PC-9 (cell line): ENCODE measurements around the gene DPH2. TPM values are rescaled to one million over a fixed set of nuclear protein-coding genes. Genes with fewer than 3 reads are reported as not detected.

Experiments used
- BruUV-seq: library from RNA; stranded (reverse); fragments of 400-500 nt; replicated peaks from 2 replicates; lab custom pipeline; 2021; lab: Mats Ljungman, UMichigan
- CTCF ChIA-PET: fragments of 300-600 bp; sonication (Branson Sonifier 250); formaldehyde crosslinking; loops from one replicate; lab custom pipeline; 2022; ENCODE audit warnings: antibody characterized with exemption; lab: Charles Lee
- POLR2A ChIA-PET: fragments of 300-600 bp; sonication (Branson Sonifier 250); formaldehyde crosslinking; loops from one replicate; lab custom pipeline; 2022; ENCODE audit warnings: antibody characterized with exemption; ENCODE audit not compliant: unreplicated experiment; lab: Charles Lee
- DNase-seq, 2 experiments: peaks; one replicate each; pipeline versions ENCODE4 v3.0.0 to v3.0.0-alpha.2; 2015 to 2022; ENCODE audit warnings: mixed read lengths in 1 of 2
- H2AFZ ChIP-seq: fragments of 200-600 bp; sonication (generic); 2 replicates; pipeline ENCODE4 v1.8.1; 2017; ENCODE audit warnings: antibody characterized with exemption
- H3F3A ChIP-seq: fragments of 200-600 bp; sonication (generic); 2 replicates; pipeline ENCODE4 v1.8.1; 2017; ENCODE audit warnings: antibody characterized with exemption, mild to moderate bottlenecking, low read depth; ENCODE audit not compliant: insufficient read depth
- H3K27ac ChIP-seq: fragments of 200-600 bp; sonication (generic); 2 replicates; pipeline ENCODE4 v1.6.1; 2016; ENCODE audit warnings: mixed run types
- H3K27me3 ChIP-seq: fragments of 200-600 bp; sonication (generic); 2 replicates; pipeline ENCODE4 v1.6.1; 2016; ENCODE audit warnings: low read depth, mixed run types; ENCODE audit not compliant: insufficient read depth
- H3K36me3 ChIP-seq: fragments of 200-600 bp; sonication (generic); 2 replicates; pipeline ENCODE4 v1.6.1; 2016; ENCODE audit warnings: low read depth, mixed run types
- H3K4me1 ChIP-seq: fragments of 200-600 bp; sonication (generic); replicated peaks from 2 replicates; pipeline ENCODE4 v1.6.1; 2016; ENCODE audit warnings: mixed run types; ENCODE audit not compliant: insufficient read depth
- H3K4me2 ChIP-seq: fragments of 200-600 bp; sonication (generic); 2 replicates; pipeline ENCODE4 v1.6.1; 2017; ENCODE audit warnings: mixed run types
- H3K4me3 ChIP-seq: fragments of 200-600 bp; sonication (generic); 2 replicates; pipeline ENCODE4 v1.6.1; 2016; ENCODE audit warnings: mixed run types
- H3K79me2 ChIP-seq: fragments of 200-600 bp; sonication (generic); 2 replicates; pipeline ENCODE4 v1.6.1; 2017; ENCODE audit warnings: low read depth, mixed run types
- H3K9me2 ChIP-seq: fragments of 200-600 bp; sonication (generic); 2 replicates; pipeline ENCODE4 v1.8.1; 2017; ENCODE audit warnings: mild to moderate bottlenecking; ENCODE audit not compliant: insufficient read depth
- H3K9me3 ChIP-seq: fragments of 200-600 bp; sonication (generic); 2 replicates; pipeline ENCODE4 v1.8.1; 2016; ENCODE audit warnings: low read depth; ENCODE audit not compliant: insufficient read depth
- H4K20me1 ChIP-seq: fragments of 200-600 bp; sonication (generic); 2 replicates; pipeline ENCODE4 v1.8.1; 2017; ENCODE audit not compliant: insufficient read depth
- CTCF ChIP-seq: fragments of 200-600 bp; sonication (generic); conservative IDR thresholded peaks from 2 replicates; pipeline ENCODE4 v1.6.1; 2017; ENCODE audit warnings: mixed run types, antibody characterized with exemption, mild to moderate bottlenecking, moderate library complexity
- EZH2 ChIP-seq: fragments of 200-600 bp; sonication (generic); IDR thresholded peaks from 2 replicates; pipeline ENCODE4 v1.8.0; 2017; ENCODE audit warnings: antibody characterized with exemption, low read depth
- intact Hi-C: fragments of 100-400 bp; cut with micrococcal nuclease; formaldehyde crosslinking; loops from one replicate; pipeline ENCODE4 v1.10.0; 2022; ENCODE audit not compliant: unreplicated experiment
- total RNA-seq: library from RNA; stranded (reverse); gene quantifications from 2 replicates; pipeline ENCODE4 v1.2.3, GENCODE V29; 2021

DPH2 gene
- total RNA-seq, 1 experiment from 2014 or later, result 37.8 TPM

DNA sequence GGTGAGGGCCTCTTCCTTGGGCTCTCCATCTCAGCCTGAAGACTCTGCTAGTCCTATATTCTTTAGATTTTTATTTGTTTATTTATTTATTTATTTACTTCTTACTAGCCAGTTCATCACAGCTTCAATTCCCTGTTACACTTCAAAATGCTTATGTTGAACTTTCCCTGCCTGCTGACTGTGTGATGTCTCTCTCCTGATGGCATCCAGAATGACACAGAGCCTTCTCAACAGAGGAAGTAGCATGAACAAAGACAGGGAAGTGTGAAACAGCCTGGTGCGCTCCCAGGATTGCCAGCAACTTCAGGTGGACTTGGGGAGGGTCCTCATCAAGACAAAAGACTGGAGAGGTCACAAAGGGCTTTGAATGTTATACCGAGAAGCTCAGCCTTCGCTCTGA, 27.4 kb upstream of the DPH2 start:
- intact Hi-C loops, result no loop called here
- ChIA-PET CTCF (interaction anchor here (2.0 kb wide), 1 partner anchor 7 kb away, joined by 9 read pairs; no protein-coding TSS in a partner anchor), POLR2A (no interaction called here)
- BruUV-seq, result no TSS peak
- H2AFZ ChIP-seq, result no peak overlapping the region
- no peak overlapping the region for H3K4me2 ChIP-seq
- peaks cover 5% of the 10 kb centered on the region; the same call in 1 of the 2 replicates for H3K79me2 ChIP-seq
- H3K36me3 ChIP-seq, result no peaks in the 10 kb centered on the region
- no peaks in the 10 kb centered on the region for H4K20me1 ChIP-seq
- H3K4me3 ChIP-seq, result no peak overlapping the region
- H3F3A ChIP-seq, result peaks cover 6% of the 10 kb centered on the region; the same call in 1 of the 2 replicates
- no peaks in the 10 kb centered on the region for H3K9me2 ChIP-seq
- H3K9me3 ChIP-seq, result no peaks in the 10 kb centered on the region
- TF ChIP-seq CTCF (no peak), EZH2 (no peak)
- no peak overlapping the region for H3K27ac ChIP-seq
- no peak for DNase-seq
- H3K4me1 ChIP-seq, result peaks cover 14% of the 10 kb centered on the region
- no peaks in the 10 kb centered on the region for H3K27me3 ChIP-seq

- Histone ChIP-seq H2AFZ (no peak overlapping the region), H3K27ac (no peak overlapping the region), H3K4me2 (peak overlapping the region; percentile 100), H3K9me2 (no peaks in the 10 kb centered on the region), H4K20me1 (no peaks in the 10 kb centered on the region), H3K27me3 (no peaks in the 10 kb centered on the region), H3F3A (peaks cover 6% of the 10 kb centered on the region; the same call in 1 of the 2 replicates), H3K79me2 (peaks cover 17% of the 10 kb centered on the region; the same call in 1 of the 2 replicates), H3K9me3 (no peaks in the 10 kb centered on the region), H3K4me1 (peaks cover 26% of the 10 kb centered on the region), H3K36me3 (no peaks in the 10 kb centered on the region), H3K4me3 (no peak overlapping the region)
- BruUV-seq, result no TSS peak
- TF ChIP-seq EZH2 (no peak), CTCF (no peak)
- CTCF ChIA-PET, result interaction anchor here (1.2 to 2.8 kb wide), 3 partner anchors 10 to 238 kb away, joined by 5 to 13 read pairs (median 11); partner anchors contain the start of gene ST3GAL3
- DNase-seq, result no peak
- POLR2A ChIA-PET, result interaction anchor here (0.6 kb wide), 1 partner anchor 293 kb away, joined by 6 read pairs; no protein-coding TSS in a partner anchor
- intact Hi-C loops, result no loop called here
Observed at GRCh38 chr1:43944860-43945259, 24.9 kb upstream of the DPH2 start.

DNA sequence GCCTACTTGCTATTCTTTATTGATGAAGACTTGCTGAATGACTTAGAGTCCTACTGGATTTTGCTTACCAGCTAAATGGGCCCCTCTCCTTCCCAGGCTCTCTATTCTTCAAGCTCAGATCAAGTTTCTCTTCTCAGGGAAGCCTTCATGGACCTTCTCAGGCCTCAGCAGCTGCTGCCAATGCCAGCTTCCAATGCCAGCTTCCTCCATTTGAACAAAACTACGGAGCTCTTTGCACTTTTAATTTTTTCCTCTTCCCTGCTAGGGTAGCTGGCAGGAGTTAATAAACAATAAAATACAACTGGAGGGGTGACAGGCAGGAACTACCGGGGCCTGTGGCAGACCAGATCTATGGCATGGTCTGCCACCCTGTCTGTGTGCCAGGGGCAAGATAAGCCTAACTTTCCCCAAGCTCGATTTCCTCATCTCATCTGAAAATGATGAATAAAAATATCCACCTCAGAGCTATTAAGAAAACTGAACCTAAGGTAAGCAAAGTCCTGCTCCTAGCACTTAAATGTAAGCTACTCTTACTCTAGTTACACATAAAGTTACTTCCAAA, 24.1 kb upstream of the DPH2 start:
- no peaks in the 10 kb centered on the region for H4K20me1 ChIP-seq
- TSS peak; percentile 64 for BruUV-seq
- ChIA-PET POLR2A (interaction anchor here (0.6 to 1.2 kb wide), 3 partner anchors 182 to 558 kb away, joined by 3 to 14 read pairs (median 8); no protein-coding TSS in a partner anchor), CTCF (interaction anchor here (0.5 to 2.8 kb wide), 6 partner anchors 11 to 239 kb away, joined by 3 to 13 read pairs (median 4); partner anchors contain the start of gene ST3GAL3)
- H3K9me3 ChIP-seq, result no peaks in the 10 kb centered on the region
- peak overlapping the region; percentile 100 for H3K4me2 ChIP-seq
- H3K36me3 ChIP-seq, result no peaks in the 10 kb centered on the region
- TF ChIP-seq CTCF (no peak), EZH2 (no peak)
- no peaks in the 10 kb centered on the region for H3K9me2 ChIP-seq
- peak overlapping the region; percentile 75 for H3K27ac ChIP-seq
- peak overlapping the region; percentile 74 for H3K4me3 ChIP-seq
- no peak for DNase-seq
- intact Hi-C loops, result loop anchor here (1.0 to 2.0 kb wide), 5 partner anchors 24 to 417 kb away; partner anchors contain the start of genes CCDC24 and ST3GAL3
- no peaks in the 10 kb centered on the region for H3K27me3 ChIP-seq
- peak overlapping the region; percentile 81 for H2AFZ ChIP-seq
- H3F3A ChIP-seq, result peaks cover 6% of the 10 kb centered on the region; the same call in 1 of the 2 replicates
- peaks cover 17% of the 10 kb centered on the region; the same call in 1 of the 2 replicates for H3K79me2 ChIP-seq
- peaks cover 26% of the 10 kb centered on the region for H3K4me1 ChIP-seq
